COLO668 (cell line): ENCODE data around the gene PSMA5.
A peak's percentile ranks its signal among the peaks of the same experiment; 100 is the strongest.
"Not testable (repeated sequence)": the region's sequence is repeated elsewhere in the genome, so short reads cannot be mapped to it uniquely, and the experiment has no call there.

Experiments used
- DNase-seq: peaks from one replicate; lab custom pipeline; 2025; ENCODE audit not compliant: unreplicated experiment; lab: John Stamatoyannopoulos, UW

Gene PSMA5

GRCh38 chr1:109392788-109393616 lies 33.2 kb downstream of the PSMA5 start:
- peak; percentile 52 for DNase-seq

- no peak for DNase-seq
Observed at GRCh38 chr1:109392037-109392787, 34.0 kb downstream of the PSMA5 start.

GRCh38 chr1:109391626-109392025 lies 34.6 kb downstream of the PSMA5 start:
- DNase-seq: no peak

- DNase-seq: no peak
Observed at GRCh38 chr1:109391157-109391556, 35.1 kb downstream of the PSMA5 start.

GRCh38 chr1:109389638-109390341 lies 36.5 kb downstream of the PSMA5 start:
- no peak for DNase-seq

- DNase-seq: no peak
Observed at GRCh38 chr1:109388884-109389637, 37.2 kb downstream of the PSMA5 start.

- DNase-seq: no peak
Observed at GRCh38 chr1:109388208-109388711, 38.0 kb downstream of the PSMA5 start.

- DNase-seq: no peak
Observed at GRCh38 chr1:109386054-109386717, 40.1 kb downstream of the PSMA5 start.

GRCh38 chr1:109385417-109385816 lies 40.8 kb downstream of the PSMA5 start:
- DNase-seq: no peak

- no peak for DNase-seq
Observed at GRCh38 chr1:109383854-109384253, 42.4 kb downstream of the PSMA5 start.

GRCh38 chr1:109383087-109383779 lies 43.0 kb downstream of the PSMA5 start:
- no peak for DNase-seq

- no peak for DNase-seq
Observed at GRCh38 chr1:109381573-109381972, 44.7 kb downstream of the PSMA5 start.

- no peak for DNase-seq
Observed at GRCh38 chr1:109379907-109380306, 46.3 kb downstream of the PSMA5 start.

- no peak for DNase-seq
Observed at GRCh38 chr1:109379422-109379821, 46.8 kb downstream of the PSMA5 start.

GRCh38 chr1:109377698-109378097 lies 48.5 kb downstream of the PSMA5 start:
- no peak for DNase-seq

- not testable (repeated sequence) for DNase-seq
Observed at GRCh38 chr1:109373696-109374095, 52.6 kb downstream of the PSMA5 start.

- DNase-seq: no peak
Observed at GRCh38 chr1:109373126-109373525, 53.1 kb downstream of the PSMA5 start.

GRCh38 chr1:109372281-109372680 lies 54.0 kb downstream of the PSMA5 start:
- DNase-seq: no peak

- DNase-seq: no peak
Observed at GRCh38 chr1:109371341-109371739, 54.9 kb downstream of the PSMA5 start.
